Endothelial cell of umbilical vein (primary cell): Measurements from ENCODE around the gene SUGCT.

Source experiments
- CTCF ChIP-seq, 2 donors: IDR thresholded peaks; 1 replicate in 1 of 2; 2 replicates in 1 of 2; pipeline ENCODE4 v1.5.1; 2011; ENCODE audit warnings: low read length in 2 of 2, mild to moderate bottlenecking in 2 of 2, moderate library complexity in 2 of 2, control low read depth in 1 of 2, inconsistent platforms in 1 of 2, low read depth in 1 of 2; ENCODE audit not compliant: insufficient read depth in 1 of 2; ENCODE audit errors: extremely low read depth in 1 of 2
- EZH2 ChIP-seq: IDR thresholded peaks from 2 replicates; pipeline ENCODE4 v1.6.1; 2012; ENCODE audit warnings: borderline replicate concordance, low read depth, mild to moderate bottlenecking, moderate library complexity, low read length, inconsistent platforms; ENCODE audit not compliant: severe bottlenecking
- FOS ChIP-seq: IDR thresholded peaks from 2 replicates; pipeline ENCODE4 v1.6.1; 2011; ENCODE audit warnings: mild to moderate bottlenecking, low read length, moderate library complexity, borderline replicate concordance; ENCODE audit not compliant: insufficient read depth
- GATA2 ChIP-seq: IDR thresholded peaks from 2 replicates; pipeline ENCODE4 v1.7.0; 2011; ENCODE audit warnings: low read depth, mild to moderate bottlenecking, moderate library complexity, mixed read lengths, low read length; ENCODE audit not compliant: insufficient read length, insufficient read depth
- MYC ChIP-seq: IDR thresholded peaks from one replicate; pipeline ENCODE4 v1.6.1; 2011; ENCODE audit warnings: mild to moderate bottlenecking, low read depth, low read length
- POLR2A ChIP-seq: IDR thresholded peaks from 2 replicates; pipeline ENCODE4 v1.6.1; 2012; ENCODE audit warnings: low read depth, mild to moderate bottlenecking, control low read depth, low read length
- POLR2AphosphoS5 ChIP-seq: IDR thresholded peaks from 2 replicates; pipeline ENCODE4 v1.6.1; 2012; ENCODE audit warnings: low read depth, mild to moderate bottlenecking, control low read depth, low read length, moderate library complexity; ENCODE audit not compliant: insufficient read depth
- TF ChIP-seq, protein P1 (sequence below): IDR thresholded peaks from 2 replicates; pipeline ENCODE4 v1.6.1; 2011; ENCODE audit not compliant: insufficient read depth, insufficient read length

DNA sequence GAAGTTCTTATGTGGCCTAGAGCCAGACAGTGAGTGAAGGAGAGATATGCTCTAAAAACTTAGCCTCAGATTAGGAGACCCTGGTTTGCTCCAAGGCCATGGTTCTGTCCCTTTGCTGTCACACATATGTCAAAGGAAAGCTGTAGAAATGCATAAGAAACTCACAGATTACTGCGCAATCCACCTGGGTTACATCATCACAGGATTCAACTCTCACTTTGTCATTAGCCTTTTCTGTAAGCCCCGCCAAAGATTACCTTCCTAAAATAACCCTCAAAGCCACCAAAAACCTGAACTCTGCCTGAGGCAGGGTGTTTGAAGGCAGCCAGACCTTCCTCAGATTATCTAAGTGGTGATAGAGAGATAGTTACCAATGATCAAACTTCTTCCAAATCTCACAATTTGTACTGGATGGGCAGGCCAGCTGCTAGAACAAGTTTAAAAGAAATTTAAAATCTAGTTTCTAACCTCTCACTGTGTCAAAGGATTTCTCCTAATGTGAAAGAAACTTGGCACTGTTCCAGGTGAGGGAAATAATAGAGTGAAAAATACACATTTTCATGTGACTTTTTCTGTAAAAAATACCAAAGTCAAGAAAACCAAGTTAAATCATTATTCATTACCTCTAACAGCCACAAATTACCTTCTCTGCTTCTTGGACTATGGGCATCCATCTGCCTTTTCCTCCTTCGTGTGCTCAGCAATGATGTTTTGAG lies 567.2 kb downstream of the SUGCT start:
- no peak for TF ChIP-seq CTCF (IDR thresholded peaks at IDR 0.05; ENCODE audit: extremely low read depth in 1 of 2, insufficient read depth in 1 of 2, low read depth in 1 of 2, low read length in 2 of 2)
- TF ChIP-seq EZH2, result no peak
- no peak for TF ChIP-seq POLR2AphosphoS5
- no peak for TF ChIP-seq MYC
- no peak for TF ChIP-seq GATA2
- no peak for TF ChIP-seq POLR2A
- TF ChIP-seq, protein P1, sequence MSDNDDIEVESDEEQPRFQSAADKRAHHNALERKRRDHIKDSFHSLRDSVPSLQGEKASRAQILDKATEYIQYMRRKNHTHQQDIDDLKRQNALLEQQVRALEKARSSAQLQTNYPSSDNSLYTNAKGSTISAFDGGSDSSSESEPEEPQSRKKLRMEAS, result no peak
- no peak for TF ChIP-seq FOS
